OCI-LY1 (cell line): ENCODE results near the gene N4BP2L2.

Experiments used
- H2AFZ ChIP-seq: fragments of 200-600 bp; sonication (generic), shearing (Covaris generic); 2 replicates; pipeline ENCODE4 v1.6.0; 2014; ENCODE audit warnings: antibody characterized with exemption, mild to moderate bottlenecking, low read length
- H3F3A ChIP-seq: fragments of 200-600 bp; sonication (generic), shearing (Covaris generic); 2 replicates; pipeline ENCODE4 v1.6.0; 2014; ENCODE audit warnings: mild to moderate bottlenecking, antibody characterized with exemption, low read length, moderate library complexity; ENCODE audit not compliant: insufficient read depth
- H3K27ac ChIP-seq: fragments of 200-600 bp; sonication (generic); 2 replicates; pipeline ENCODE4 v1.5.1; 2014; ENCODE audit warnings: low read length, mixed run types, mild to moderate bottlenecking, low read depth; ENCODE audit not compliant: poor library complexity, severe bottlenecking
- H3K27me3 ChIP-seq: fragments of 200-600 bp; sonication (generic); 2 replicates; pipeline ENCODE4 v1.6.0; 2014; ENCODE audit warnings: antibody characterized with exemption, mild to moderate bottlenecking, low read length, moderate library complexity; ENCODE audit not compliant: insufficient read depth
- H3K36me3 ChIP-seq: fragments of 200-600 bp; sonication (generic); 2 replicates; pipeline ENCODE4 v1.6.1; 2014; ENCODE audit warnings: mild to moderate bottlenecking, antibody characterized with exemption, low read length, moderate library complexity, mixed read lengths; ENCODE audit not compliant: insufficient read depth
- H3K4me1 ChIP-seq: fragments of 200-600 bp; sonication (generic); 2 replicates; pipeline ENCODE4 v1.5.1; 2014; ENCODE audit warnings: mild to moderate bottlenecking, low read length, moderate library complexity; ENCODE audit not compliant: insufficient read depth, severe bottlenecking
- H3K4me2 ChIP-seq: fragments of 200-600 bp; sonication (generic), shearing (Covaris generic); 2 replicates; pipeline ENCODE4 v1.6.1; 2014; ENCODE audit warnings: low read length
- H3K4me3 ChIP-seq: fragments of 200-600 bp; sonication (generic); 2 replicates; pipeline ENCODE4 v1.5.1; 2014; ENCODE audit warnings: low read length, low read depth, mild to moderate bottlenecking, mixed read lengths; ENCODE audit not compliant: poor library complexity, severe bottlenecking
- H3K79me2 ChIP-seq: fragments of 200-600 bp; shearing (Covaris generic); 2 replicates; pipeline ENCODE4 v1.6.1; 2016; ENCODE audit warnings: mixed run types, low read length, mixed read lengths; ENCODE audit not compliant: insufficient read depth
- H3K9ac ChIP-seq: fragments of 200-600 bp; sonication (generic), shearing (Covaris generic); 2 replicates; pipeline ENCODE4 v1.6.1; 2014; ENCODE audit warnings: mild to moderate bottlenecking, low read length, mixed read lengths
- H3K9me2 ChIP-seq: fragments of 200-600 bp; sonication (generic), shearing (Covaris generic); 2 replicates; pipeline ENCODE4 v1.6.1; 2014; ENCODE audit warnings: low read depth, mild to moderate bottlenecking, low read length, mixed read lengths
- H3K9me3 ChIP-seq: fragments of 200-600 bp; shearing (Covaris generic); 2 replicates; pipeline ENCODE4 v1.6.1; 2014; ENCODE audit warnings: low read length, mixed read lengths
- H4K20me1 ChIP-seq: fragments of 200-600 bp; sonication (generic), shearing (Covaris generic); 2 replicates; pipeline ENCODE4 v1.6.0; 2016; ENCODE audit warnings: mild to moderate bottlenecking, low read length; ENCODE audit not compliant: insufficient read depth
- EZH2 ChIP-seq: fragments of 200-600 bp; sonication (generic), shearing (Covaris generic); IDR thresholded peaks from 2 replicates; pipeline ENCODE4 v1.8.0; 2017; ENCODE audit warnings: borderline replicate concordance, mixed run types, mild to moderate bottlenecking, antibody characterized with exemption, low read length, moderate library complexity, mixed read lengths
- TF ChIP-seq, protein P1 (sequence below): fragments of 200-600 bp; sonication (generic), shearing (Covaris generic); IDR thresholded peaks from 2 replicates; pipeline ENCODE4 v1.5.1; 2017; ENCODE audit warnings: mild to moderate bottlenecking, antibody characterized with exemption, low read length, moderate library complexity, mixed read lengths

N4BP2L2 gene

DNA sequence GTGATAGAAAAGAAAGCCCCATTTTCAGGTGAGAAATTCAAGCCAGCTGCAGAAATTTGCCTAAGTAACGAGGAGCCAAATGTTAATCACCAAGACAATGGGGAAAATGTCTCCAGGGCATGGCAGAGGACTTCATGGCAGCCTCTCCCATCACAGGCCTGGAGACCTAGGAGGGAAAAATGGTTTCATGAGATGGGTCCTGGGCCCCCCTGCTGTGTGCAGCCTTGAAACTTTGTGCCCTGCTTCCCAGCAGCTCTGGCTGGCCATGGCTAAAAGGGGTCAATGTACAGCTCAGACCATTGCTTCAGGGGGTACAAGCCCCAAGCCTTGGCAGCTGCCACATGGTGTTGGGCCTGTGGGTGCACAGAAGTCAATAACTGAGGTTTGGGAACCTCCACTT lies 120.6 kb downstream of the N4BP2L2 start:
- H3K9me3 ChIP-seq, result peaks cover 9% of the 10 kb centered on the region
- no peak overlapping the region for H3K4me3 ChIP-seq
- H3K27me3 ChIP-seq, result no peaks in the 10 kb centered on the region
- no peaks in the 10 kb centered on the region for H3K4me1 ChIP-seq
- H3K79me2 ChIP-seq, result no peaks in the 10 kb centered on the region
- TF ChIP-seq, protein P1, sequence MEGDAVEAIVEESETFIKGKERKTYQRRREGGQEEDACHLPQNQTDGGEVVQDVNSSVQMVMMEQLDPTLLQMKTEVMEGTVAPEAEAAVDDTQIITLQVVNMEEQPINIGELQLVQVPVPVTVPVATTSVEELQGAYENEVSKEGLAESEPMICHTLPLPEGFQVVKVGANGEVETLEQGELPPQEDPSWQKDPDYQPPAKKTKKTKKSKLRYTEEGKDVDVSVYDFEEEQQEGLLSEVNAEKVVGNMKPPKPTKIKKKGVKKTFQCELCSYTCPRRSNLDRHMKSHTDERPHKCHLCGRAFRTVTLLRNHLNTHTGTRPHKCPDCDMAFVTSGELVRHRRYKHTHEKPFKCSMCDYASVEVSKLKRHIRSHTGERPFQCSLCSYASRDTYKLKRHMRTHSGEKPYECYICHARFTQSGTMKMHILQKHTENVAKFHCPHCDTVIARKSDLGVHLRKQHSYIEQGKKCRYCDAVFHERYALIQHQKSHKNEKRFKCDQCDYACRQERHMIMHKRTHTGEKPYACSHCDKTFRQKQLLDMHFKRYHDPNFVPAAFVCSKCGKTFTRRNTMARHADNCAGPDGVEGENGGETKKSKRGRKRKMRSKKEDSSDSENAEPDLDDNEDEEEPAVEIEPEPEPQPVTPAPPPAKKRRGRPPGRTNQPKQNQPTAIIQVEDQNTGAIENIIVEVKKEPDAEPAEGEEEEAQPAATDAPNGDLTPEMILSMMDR, result no peak
- no peak for TF ChIP-seq EZH2
- H3K9me2 ChIP-seq, result no peaks in the 10 kb centered on the region
- no peak overlapping the region for H3K4me2 ChIP-seq
- no peak overlapping the region for H2AFZ ChIP-seq
- H4K20me1 ChIP-seq, result no peaks in the 10 kb centered on the region
- H3K27ac ChIP-seq, result no peak overlapping the region
- H3K9ac ChIP-seq, result no peak overlapping the region
- peaks cover 31% of the 10 kb centered on the region for H3K36me3 ChIP-seq
- no peaks in the 10 kb centered on the region for H3F3A ChIP-seq

DNA sequence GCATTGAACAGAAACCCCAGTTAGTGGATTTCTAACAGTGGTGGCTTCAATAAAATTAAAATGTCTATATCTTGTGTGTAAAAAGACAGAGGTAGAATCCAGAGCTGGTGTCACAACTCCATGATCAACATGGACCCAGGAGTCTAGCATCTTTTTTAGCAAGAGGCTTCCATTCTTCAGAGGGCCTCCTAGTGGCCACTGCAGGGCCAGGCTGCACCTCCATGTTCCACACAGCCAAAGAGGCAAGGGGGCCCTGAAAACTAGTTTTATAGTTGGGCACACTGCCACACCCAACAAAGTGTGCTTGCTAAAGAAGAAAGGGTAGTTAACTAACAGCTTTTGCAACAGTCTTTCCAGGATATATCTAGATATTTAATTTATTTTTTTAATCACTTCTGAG lies 123.6 kb downstream of the N4BP2L2 start:
- Histone ChIP-seq H3K9me2 (no peaks in the 10 kb centered on the region), H3K4me2 (no peak overlapping the region), H3F3A (no peaks in the 10 kb centered on the region), H3K9me3 (peaks cover 5% of the 10 kb centered on the region; the same call in 1 of the 2 replicates), H3K27ac (no peak overlapping the region), H3K27me3 (no peaks in the 10 kb centered on the region), H3K79me2 (no peaks in the 10 kb centered on the region), H3K9ac (no peak overlapping the region), H3K4me1 (no peaks in the 10 kb centered on the region), H3K4me3 (no peak overlapping the region), H2AFZ (no peak overlapping the region), H3K36me3 (peaks cover 8% of the 10 kb centered on the region), H4K20me1 (no peaks in the 10 kb centered on the region)
- no peak for TF ChIP-seq EZH2
- TF ChIP-seq, protein P1, result peak; percentile 62

DNA sequence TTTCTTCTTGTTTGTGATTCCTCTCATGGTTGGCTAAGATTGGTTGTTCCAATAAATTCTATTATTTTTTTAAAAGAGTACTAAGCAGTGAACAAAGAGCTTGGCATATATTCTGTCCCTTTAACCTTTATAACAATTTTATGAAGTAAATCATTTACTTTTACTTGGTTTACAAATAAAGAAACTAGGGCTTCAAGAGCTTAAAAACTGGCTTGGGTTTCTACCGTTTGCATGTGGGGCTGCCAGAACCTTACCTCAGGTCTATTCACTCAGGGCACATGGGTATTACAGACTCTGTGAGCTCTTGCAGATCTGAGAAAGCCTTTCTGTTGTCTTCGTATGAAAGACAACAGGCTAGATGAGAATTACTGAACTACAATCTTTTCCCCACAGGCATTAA lies 124.0 kb downstream of the N4BP2L2 start:
- H3K27ac ChIP-seq, result no peak overlapping the region
- H4K20me1 ChIP-seq, result no peaks in the 10 kb centered on the region
- H3K79me2 ChIP-seq, result no peaks in the 10 kb centered on the region
- no peaks in the 10 kb centered on the region for H3K27me3 ChIP-seq
- no peaks in the 10 kb centered on the region for H3K9me2 ChIP-seq
- no peak overlapping the region for H2AFZ ChIP-seq
- no peak overlapping the region for H3K4me2 ChIP-seq
- peaks cover under 1% of the 10 kb centered on the region; the same call in 1 of the 2 replicates for H3K9me3 ChIP-seq
- no peak for TF ChIP-seq EZH2
- TF ChIP-seq, protein P1, result no peak
- no peak overlapping the region for H3K9ac ChIP-seq
- no peak overlapping the region for H3K4me3 ChIP-seq
- H3K36me3 ChIP-seq, result peaks cover 3% of the 10 kb centered on the region
- H3F3A ChIP-seq, result no peaks in the 10 kb centered on the region
- no peaks in the 10 kb centered on the region for H3K4me1 ChIP-seq
